ENCODE results near the gene CTIF. TPM values are rescaled to one million over a fixed set of nuclear protein-coding genes. Genes with fewer than 3 reads are reported as not detected.

The CTIF gene
- total RNA-seq, 2 experiments from 2014 or later = 3.2 to 3.5 TPM

- DNase-seq = no peak
- peaks cover 65% of the 10 kb centered on the region for H3K4me1 Mint-ChIP-seq (ENCODE audit: low read depth)
- H3K36me3 Mint-ChIP-seq (ENCODE audit: low read depth) = no peaks in the 10 kb centered on the region
- intact Hi-C loops (cut with micrococcal nuclease) = no loop called here
- ATAC-seq = no peak
- peak overlapping the region; percentile 87 for H3K27ac Mint-ChIP-seq
- H3K9me3 Mint-ChIP-seq = no peaks in the 10 kb centered on the region
- ChIA-PET POLR2A (interaction anchor here (1.2 to 1.9 kb wide), 4 partner anchors 10 to 68 kb away, joined by 3 to 7 read pairs (median 5); no protein-coding TSS in a partner anchor), CTCF (no interaction called here)
- H3K27me3 Mint-ChIP-seq = no peaks in the 10 kb centered on the region
- no peak for TF ChIP-seq CTCF (IDR thresholded peaks at IDR 0.05)
- no peak overlapping the region for H3K4me3 Mint-ChIP-seq
Measured at GRCh38 chr18:48800466-48800865, 261.6 kb downstream of the CTIF start.

DNA sequence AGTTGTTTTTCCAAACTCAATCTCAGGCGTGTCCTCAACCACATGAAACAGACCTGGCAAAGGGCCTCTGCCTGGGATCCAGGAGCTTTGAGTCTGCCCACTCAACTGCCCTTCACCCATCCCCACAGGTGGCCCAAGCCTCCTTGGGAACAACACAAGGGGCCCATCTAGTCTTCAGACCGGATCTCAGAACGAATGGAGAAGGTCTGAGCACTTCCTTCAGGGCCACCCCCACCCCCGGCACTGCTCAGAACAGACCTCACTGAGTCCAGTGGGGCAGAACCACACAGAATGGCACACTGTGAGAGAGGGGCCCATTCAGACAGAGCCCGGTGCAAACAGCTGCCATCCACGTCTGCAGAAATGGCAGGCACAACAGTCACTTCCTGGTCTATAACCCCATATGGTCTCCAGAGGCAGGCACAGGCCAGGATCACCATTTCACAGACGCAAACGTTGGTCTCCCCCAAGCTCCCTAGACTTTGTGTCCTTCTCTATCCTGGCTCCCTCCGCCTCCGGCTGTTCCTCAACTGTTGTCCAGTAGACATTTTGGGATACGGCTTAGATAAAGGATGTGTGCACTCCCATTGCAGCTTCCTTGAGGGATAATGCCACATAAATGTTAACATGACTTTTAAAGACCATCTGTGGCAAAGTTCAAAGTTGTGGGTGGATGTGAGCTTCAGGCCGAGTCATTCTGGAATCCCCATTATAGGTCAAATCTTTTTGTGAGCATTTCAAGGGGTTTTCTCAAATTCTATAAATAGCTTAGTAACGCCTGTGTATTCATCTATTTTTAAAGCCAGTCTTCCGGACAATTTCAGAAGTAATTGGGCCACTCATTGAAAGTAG, 262.3 kb downstream of the CTIF start:
- ChIA-PET POLR2A (interaction anchor here (1.1 to 2.0 kb wide), 7 partner anchors 10 to 68 kb away, joined by 3 to 12 read pairs (median 6); no protein-coding TSS in a partner anchor), CTCF (interaction anchor here (1.0 to 2.4 kb wide), 4 partner anchors 9 to 31 kb away, joined by 3 to 12 read pairs (median 3); no protein-coding TSS in a partner anchor)
- intact Hi-C loops (cut with micrococcal nuclease) = no loop called here
- Mint-ChIP-seq H3K4me3 (peak overlapping the region; percentile 34), H3K27ac (peak overlapping the region; percentile 87), H3K9me3 (no peaks in the 10 kb centered on the region), H3K27me3 (no peaks in the 10 kb centered on the region), H3K36me3 (ENCODE audit: low read depth) (no peaks in the 10 kb centered on the region), H3K4me1 (ENCODE audit: low read depth) (peaks cover 70% of the 10 kb centered on the region)
- TF ChIP-seq CTCF (IDR thresholded peaks at IDR 0.05) = no peak
- DNase-seq = peak; percentile 68
- peak; percentile 78 for ATAC-seq

DNA sequence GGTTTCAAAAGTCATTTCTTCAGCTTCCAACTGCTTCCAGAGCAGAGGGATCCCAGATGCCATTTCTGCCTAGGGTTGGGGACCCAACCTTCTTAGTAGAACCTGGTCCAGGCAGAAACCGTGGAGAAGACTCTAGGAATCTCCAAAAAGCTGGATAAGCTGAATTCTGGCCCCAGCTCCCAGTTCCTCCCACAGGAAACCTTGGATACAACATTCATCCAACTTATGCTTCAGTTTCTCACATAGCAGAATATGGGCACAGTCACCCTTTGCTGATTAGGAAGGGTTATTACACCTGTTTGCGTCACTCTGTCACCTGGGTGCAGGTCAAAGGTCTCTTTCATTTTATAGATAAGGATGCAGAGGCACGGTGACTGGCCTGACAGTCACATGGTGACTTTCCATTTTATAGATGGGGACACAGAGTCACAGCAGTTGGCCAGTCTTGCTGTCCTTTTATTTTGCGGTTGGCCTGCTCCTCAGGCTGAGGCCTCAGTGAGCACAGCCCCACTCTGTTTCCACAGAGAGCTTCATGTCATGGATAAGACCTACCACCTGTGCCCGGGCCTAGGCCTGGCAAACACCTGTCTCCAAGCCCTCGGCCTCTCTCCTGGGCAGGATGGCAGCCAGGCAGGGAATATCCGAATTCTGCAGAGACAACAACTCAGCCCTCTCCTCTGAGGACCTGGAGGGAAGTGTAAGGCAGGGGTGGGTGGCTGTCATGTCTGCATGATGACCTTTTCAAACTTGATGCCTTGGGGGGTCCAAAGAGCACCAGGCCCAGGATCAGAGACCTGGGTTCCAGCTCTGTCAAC, 263.1 kb downstream of the CTIF start:
- ATAC-seq (no peak), DNase-seq (peak; percentile 25)
- no peaks in the 10 kb centered on the region for H3K27me3 Mint-ChIP-seq
- CTCF ChIA-PET = interaction anchor here (1.0 to 2.4 kb wide), 5 partner anchors 10 to 33 kb away, joined by 3 to 12 read pairs (median 3); no protein-coding TSS in a partner anchor
- H3K36me3 Mint-ChIP-seq (ENCODE audit: low read depth) = no peaks in the 10 kb centered on the region
- peak overlapping the region; percentile 34 for H3K4me3 Mint-ChIP-seq
- peaks cover 79% of the 10 kb centered on the region for H3K4me1 Mint-ChIP-seq (ENCODE audit: low read depth)
- H3K9me3 Mint-ChIP-seq = no peaks in the 10 kb centered on the region
- TF ChIP-seq CTCF (IDR thresholded peaks at IDR 0.05) = no peak
- POLR2A ChIA-PET = interaction anchor here (0.8 to 2.0 kb wide), 9 partner anchors 11 to 150 kb away, joined by 3 to 12 read pairs (median 4); no protein-coding TSS in a partner anchor
- H3K27ac Mint-ChIP-seq = peak overlapping the region; percentile 87
- intact Hi-C loops (cut with micrococcal nuclease) = no loop called here

- H3K4me1 Mint-ChIP-seq (ENCODE audit: low read depth) = peaks cover 79% of the 10 kb centered on the region
- H3K4me3 Mint-ChIP-seq = no peak overlapping the region
- H3K27me3 Mint-ChIP-seq = no peaks in the 10 kb centered on the region
- H3K27ac Mint-ChIP-seq = peak overlapping the region; percentile 87
- no peaks in the 10 kb centered on the region for H3K9me3 Mint-ChIP-seq
- H3K36me3 Mint-ChIP-seq (ENCODE audit: low read depth) = no peaks in the 10 kb centered on the region
- DNase-seq (peak; percentile 31), ATAC-seq (no peak)
- no peak for TF ChIP-seq CTCF (IDR thresholded peaks at IDR 0.05)
- ChIA-PET CTCF (interaction anchor here (1.1 to 2.4 kb wide), 2 partner anchors 11 to 32 kb away, joined by 4 to 12 read pairs; no protein-coding TSS in a partner anchor), POLR2A (interaction anchor here (0.8 to 2.0 kb wide), 3 partner anchors 10 to 150 kb away, joined by 3 to 12 read pairs (median 4); no protein-coding TSS in a partner anchor)
- intact Hi-C loops (cut with micrococcal nuclease) = no loop called here
Measured at GRCh38 chr18:48802543-48803290, 263.9 kb downstream of the CTIF start.
